NCI-H526 treated with DMSO at 0.1 percent for 48 hours (cell line): ENCODE measurements around the gene SOCS3.

ENCODE experiments used
- DNase-seq: peaks from one replicate; lab custom pipeline; 2025; lab: John Stamatoyannopoulos, UW

The SOCS3 gene

GRCh38 chr17:78359997-78360370 is at the start of gene SOCS3:
Gene SOCS3 (minus strand): TSS chr17:78360077. CDS start chr17:78359095, 982 bp downstream.
- peak; percentile 54 for DNase-seq

GRCh38 chr17:78409191-78409928 is 49.5 kb upstream of the SOCS3 start:
- DNase-seq, result no peak

GRCh38 chr17:78408476-78409050 is 48.7 kb upstream of the SOCS3 start:
- DNase-seq, result no peak

GRCh38 chr17:78407387-78408000 is 47.6 kb upstream of the SOCS3 start:
- DNase-seq, result no peak

GRCh38 chr17:78406920-78407319 is 47.0 kb upstream of the SOCS3 start:
- no peak for DNase-seq

- no peak for DNase-seq
These were observed 46.5 kb upstream of the SOCS3 start for GRCh38 chr17:78406396-78406795.

- no peak for DNase-seq
These were observed 43.9 kb upstream of the SOCS3 start for GRCh38 chr17:78403822-78404221.

- no peak for DNase-seq
These were observed 42.0 kb upstream of the SOCS3 start for GRCh38 chr17:78401891-78402290.

GRCh38 chr17:78401246-78401645 is 41.4 kb upstream of the SOCS3 start:
- no peak for DNase-seq

- no peak for DNase-seq
These were observed 40.8 kb upstream of the SOCS3 start for GRCh38 chr17:78400581-78401240.

GRCh38 chr17:78399693-78400144 is 39.8 kb upstream of the SOCS3 start:
- DNase-seq, result no peak

- DNase-seq, result no peak
These were observed 39.3 kb upstream of the SOCS3 start for GRCh38 chr17:78399028-78399692.

- DNase-seq, result no peak
These were observed 38.5 kb upstream of the SOCS3 start for GRCh38 chr17:78398390-78398789.

- no peak for DNase-seq
These were observed 37.8 kb upstream of the SOCS3 start for GRCh38 chr17:78397681-78398101.

- no peak for DNase-seq
These were observed 36.8 kb upstream of the SOCS3 start for GRCh38 chr17:78396441-78397337.

- no peak for DNase-seq
These were observed 35.3 kb upstream of the SOCS3 start for GRCh38 chr17:78395155-78395554.

GRCh38 chr17:78394209-78394608 is 34.3 kb upstream of the SOCS3 start:
- peak; percentile 78 for DNase-seq

- no peak for DNase-seq
These were observed 33.7 kb upstream of the SOCS3 start for GRCh38 chr17:78393575-78393974.

GRCh38 chr17:78392295-78392694 is 32.4 kb upstream of the SOCS3 start:
- no peak for DNase-seq

- DNase-seq, result no peak
These were observed 32.0 kb upstream of the SOCS3 start for GRCh38 chr17:78391843-78392242.

GRCh38 chr17:78391051-78391431 is 31.2 kb upstream of the SOCS3 start:
- no peak for DNase-seq
